HG03575 (cell line): ENCODE results near the gene IKBIP.

Experiments
- ATAC-seq: cut with Tn5 transposase; IDR thresholded peaks from one replicate; pipeline ENCODE4 v1.9.1; 2021; ENCODE audit not compliant: unreplicated experiment, insufficient number of reproducible peaks, low FRiP score; ENCODE audit errors: extremely low read depth

The IKBIP gene, protein sequence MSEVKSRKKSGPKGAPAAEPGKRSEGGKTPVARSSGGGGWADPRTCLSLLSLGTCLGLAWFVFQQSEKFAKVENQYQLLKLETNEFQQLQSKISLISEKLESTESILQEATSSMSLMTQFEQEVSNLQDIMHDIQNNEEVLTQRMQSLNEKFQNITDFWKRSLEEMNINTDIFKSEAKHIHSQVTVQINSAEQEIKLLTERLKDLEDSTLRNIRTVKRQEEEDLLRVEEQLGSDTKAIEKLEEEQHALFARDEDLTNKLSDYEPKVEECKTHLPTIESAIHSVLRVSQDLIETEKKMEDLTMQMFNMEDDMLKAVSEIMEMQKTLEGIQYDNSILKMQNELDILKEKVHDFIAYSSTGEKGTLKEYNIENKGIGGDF

GRCh38 chr12:98644712-98645571 is at the start of gene IKBIP, which contains the start of gene APAF1:
Gene IKBIP, minus strand, starts transcription at chr12:98644788. Its CDS starts 87 bp downstream, at chr12:98644701.
Gene APAF1, plus strand, starts transcription at chr12:98645290. Its CDS starts 3,070 bp downstream, at chr12:98648360.
- peak; percentile 57 for ATAC-seq

- ATAC-seq: no peak
Measured at GRCh38 chr12:98691351-98691750, 46.8 kb upstream of the IKBIP start.

- no peak for ATAC-seq
Measured at GRCh38 chr12:98686603-98687002, 42.0 kb upstream of the IKBIP start.

DNA sequence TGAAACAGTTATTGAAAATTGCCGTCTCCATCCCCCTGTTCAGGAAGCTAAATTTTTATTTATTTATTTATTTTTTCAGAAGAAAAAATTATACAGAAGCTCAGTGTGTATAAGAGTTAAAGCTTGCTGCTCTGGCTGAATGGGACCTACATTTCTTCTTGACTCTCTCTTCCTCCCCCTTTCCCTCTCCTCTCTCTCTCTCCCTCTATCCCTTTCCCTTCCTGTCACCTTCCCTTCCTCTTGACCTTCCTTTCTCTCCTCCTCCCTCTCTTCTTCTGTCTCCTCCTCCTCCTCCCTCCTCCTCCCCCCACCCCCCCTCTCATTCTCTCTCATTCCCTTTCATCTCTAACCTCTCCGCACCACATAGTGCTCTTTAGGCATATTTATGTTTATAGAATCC is 39.6 kb upstream of the IKBIP start:
- ATAC-seq: no peak

- ATAC-seq: no peak
Measured at GRCh38 chr12:98679611-98680005, 35.0 kb upstream of the IKBIP start.

DNA sequence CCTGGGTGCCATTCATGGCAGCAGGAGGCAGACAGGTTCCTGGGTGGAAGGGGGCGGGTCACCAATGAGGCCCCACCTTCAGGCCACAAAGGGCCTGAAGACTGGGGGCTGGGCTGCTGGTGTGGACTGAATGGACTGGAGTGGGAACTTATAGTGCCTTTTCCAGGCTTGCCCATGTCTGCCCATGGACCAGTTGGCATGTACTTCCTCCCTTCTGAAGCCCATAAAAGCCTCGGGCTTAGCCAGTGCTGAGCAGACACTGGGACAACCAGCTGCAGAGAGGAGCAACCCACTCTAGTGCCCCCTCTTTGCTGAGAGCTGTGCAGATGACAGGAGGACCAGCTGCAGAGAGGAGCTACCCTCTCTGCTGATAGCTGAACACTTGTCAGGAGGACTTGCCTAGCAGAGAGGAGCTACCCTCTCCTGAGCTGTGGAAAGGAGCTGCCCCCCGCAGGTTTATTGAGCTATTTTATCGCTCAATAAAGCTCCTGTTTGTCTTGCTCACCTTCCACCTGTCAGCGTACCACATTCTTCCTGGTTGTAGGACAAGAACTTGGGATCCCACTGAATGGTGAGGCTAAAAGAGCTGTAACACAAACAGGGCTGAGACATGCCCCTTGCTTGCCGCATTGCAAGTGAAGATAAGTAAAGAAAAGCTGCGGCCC is 34.5 kb upstream of the IKBIP start:
- ATAC-seq: no peak

DNA sequence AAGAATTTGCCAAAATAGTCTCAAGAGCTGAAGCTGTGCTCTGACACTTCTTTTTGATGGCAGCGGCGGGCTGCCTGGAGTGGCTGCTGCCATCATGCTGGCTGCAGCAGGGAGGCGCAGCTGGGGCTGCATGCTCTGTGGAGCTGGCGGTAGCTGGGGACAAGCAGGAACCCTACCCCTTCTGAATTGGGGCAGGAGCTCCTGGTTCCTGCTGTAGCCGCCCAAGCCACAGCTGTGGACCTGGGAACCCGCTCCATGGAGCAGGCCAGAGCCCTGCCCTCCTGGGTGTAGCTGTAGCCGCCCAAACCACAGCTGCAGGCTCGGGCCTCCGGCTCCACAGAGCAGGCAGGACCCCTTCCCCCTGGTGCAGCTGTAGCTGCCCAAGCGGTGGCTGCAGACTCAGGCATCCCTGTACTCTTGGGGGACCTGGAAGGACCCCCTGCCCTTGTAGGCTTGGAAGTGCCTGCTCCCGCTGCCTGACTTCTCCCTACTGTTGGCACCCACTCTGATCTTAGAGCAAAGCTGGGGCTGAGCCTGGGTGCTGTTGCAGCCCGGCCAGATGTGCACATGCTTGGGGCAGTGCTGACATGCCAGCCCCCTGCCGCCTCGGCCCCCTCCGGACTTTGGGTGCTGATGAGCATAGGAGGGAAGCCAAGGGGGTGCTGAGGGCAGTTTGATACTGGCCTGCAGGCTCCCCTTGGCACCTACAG is 33.8 kb upstream of the IKBIP start:
- ATAC-seq: no peak

DNA sequence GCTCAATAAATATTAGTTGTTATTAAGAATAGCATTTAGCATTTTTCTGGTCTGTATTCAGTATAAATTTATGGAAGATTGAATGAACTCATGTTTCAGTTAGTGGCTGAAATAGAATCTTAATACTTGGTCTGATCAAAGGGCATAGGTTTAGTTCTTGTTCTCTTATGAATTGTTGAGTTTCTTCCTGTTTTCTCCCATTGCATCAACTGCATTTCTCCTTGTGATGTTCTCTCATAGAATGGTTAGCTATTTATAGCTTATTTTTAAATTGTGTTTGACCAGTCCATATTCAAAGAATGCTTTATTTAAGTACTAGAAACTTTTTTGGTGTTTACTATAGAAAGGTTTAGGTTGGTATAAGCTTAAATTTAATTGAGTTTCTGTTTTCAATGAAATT is 30.3 kb upstream of the IKBIP start:
- no peak for ATAC-seq

DNA sequence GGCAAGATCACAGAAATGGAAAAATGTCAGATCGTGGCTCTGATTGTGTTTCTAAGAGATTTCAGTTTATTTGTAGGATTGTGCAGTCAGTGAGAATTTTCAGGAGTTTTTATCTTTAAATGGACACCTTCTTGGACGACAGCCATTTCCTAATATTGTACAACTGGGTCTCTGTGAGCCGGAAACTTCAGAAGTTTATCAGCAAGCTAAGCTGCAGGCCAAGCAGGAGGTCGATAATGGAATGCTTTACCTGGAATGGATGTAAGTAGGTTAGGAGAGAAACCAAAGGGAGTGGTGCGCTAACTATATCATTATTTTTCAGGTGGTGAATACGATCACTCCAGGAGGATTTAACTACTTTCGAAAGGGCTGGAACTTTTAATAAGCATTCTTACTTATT is 26.9 kb upstream of the IKBIP start:
- ATAC-seq: no peak

DNA sequence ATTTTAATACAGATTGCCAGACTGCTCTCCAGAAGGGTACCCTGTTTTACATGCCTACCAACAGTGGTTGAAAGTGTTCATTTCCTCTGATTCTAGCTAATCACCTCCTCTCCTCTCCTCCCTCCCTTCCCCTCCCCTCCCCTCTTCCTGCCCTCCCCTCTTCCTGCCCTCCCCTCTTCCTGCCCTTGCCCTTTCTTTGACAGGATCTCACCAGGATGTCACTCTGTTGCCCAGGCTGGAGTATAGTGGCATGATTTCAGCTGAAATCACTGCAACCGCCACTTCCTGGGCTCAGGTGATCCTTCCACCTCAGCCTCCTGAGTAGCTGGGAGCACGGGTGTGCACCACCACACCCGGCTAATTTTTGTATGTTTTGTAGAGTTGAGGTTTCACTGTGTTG is 25.2 kb upstream of the IKBIP start:
- no peak for ATAC-seq

DNA sequence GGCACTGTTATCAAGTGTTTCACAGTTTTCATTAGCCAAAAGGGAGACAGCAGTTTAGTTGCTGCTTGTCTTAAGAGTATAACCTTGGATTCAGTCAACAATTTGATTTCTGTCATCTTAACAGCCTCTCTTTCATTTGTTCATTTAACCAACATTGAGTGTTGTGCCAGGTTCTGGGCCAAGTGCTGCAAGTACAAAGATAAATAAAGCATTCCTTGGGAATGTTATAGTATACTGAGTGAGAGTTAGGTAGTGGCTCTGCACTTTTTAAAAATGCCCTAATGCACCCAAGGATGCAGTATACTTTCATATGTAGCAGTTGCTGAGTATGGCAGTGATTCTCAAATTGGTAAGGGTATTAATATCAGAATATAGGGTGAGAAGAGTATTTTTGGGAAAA is 15.9 kb upstream of the IKBIP start:
- ATAC-seq: no peak

- no peak for ATAC-seq
Measured at GRCh38 chr12:98656289-98657101, 11.9 kb upstream of the IKBIP start.

GRCh38 chr12:98653866-98654493 is 9.4 kb upstream of the IKBIP start:
- ATAC-seq: no peak

- no peak for ATAC-seq
Measured at GRCh38 chr12:98651328-98651727, 6.7 kb upstream of the IKBIP start.

- no peak for ATAC-seq
Measured at GRCh38 chr12:98646294-98647090, 1.9 kb upstream of the IKBIP start.

DNA sequence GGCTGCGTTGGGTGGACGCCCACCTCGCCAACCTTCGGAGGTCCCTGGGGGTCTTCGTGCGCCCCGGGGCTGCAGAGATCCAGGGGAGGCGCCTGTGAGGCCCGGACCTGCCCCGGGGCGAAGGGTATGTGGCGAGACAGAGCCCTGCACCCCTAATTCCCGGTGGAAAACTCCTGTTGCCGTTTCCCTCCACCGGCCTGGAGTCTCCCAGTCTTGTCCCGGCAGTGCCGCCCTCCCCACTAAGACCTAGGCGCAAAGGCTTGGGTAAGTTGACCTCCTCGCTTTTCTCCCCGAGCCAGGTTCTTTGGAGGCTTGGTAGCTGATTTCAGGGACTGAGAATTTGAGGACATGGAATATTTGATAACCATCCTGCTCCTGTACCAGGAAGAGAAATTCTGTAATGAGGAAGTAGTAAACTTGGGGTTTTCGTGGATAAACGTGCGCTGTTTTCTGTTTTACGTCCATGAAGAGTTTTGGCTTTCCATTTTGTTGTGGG is 1.0 kb upstream of the IKBIP start:
- ATAC-seq: no peak

GRCh38 chr12:98644433-98644711 is 216 bp downstream of the IKBIP start:
- ATAC-seq: no peak
